GM18873 (cell line): ENCODE data around the gene PRSS16.
"Not testable (repeated sequence)": the region's sequence is repeated elsewhere in the genome, so short reads cannot be mapped to it uniquely, and the experiment has no call there.

Experiments
- ATAC-seq: cut with Tn5 transposase; IDR thresholded peaks from one replicate; pipeline ENCODE4 v1.9.1; 2021; ENCODE audit warnings: mild to moderate bottlenecking, moderate library complexity, moderate number of reproducible peaks; ENCODE audit not compliant: unreplicated experiment, low FRiP score

Gene PRSS16, protein sequence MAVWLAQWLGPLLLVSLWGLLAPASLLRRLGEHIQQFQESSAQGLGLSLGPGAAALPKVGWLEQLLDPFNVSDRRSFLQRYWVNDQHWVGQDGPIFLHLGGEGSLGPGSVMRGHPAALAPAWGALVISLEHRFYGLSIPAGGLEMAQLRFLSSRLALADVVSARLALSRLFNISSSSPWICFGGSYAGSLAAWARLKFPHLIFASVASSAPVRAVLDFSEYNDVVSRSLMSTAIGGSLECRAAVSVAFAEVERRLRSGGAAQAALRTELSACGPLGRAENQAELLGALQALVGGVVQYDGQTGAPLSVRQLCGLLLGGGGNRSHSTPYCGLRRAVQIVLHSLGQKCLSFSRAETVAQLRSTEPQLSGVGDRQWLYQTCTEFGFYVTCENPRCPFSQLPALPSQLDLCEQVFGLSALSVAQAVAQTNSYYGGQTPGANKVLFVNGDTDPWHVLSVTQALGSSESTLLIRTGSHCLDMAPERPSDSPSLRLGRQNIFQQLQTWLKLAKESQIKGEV

DNA sequence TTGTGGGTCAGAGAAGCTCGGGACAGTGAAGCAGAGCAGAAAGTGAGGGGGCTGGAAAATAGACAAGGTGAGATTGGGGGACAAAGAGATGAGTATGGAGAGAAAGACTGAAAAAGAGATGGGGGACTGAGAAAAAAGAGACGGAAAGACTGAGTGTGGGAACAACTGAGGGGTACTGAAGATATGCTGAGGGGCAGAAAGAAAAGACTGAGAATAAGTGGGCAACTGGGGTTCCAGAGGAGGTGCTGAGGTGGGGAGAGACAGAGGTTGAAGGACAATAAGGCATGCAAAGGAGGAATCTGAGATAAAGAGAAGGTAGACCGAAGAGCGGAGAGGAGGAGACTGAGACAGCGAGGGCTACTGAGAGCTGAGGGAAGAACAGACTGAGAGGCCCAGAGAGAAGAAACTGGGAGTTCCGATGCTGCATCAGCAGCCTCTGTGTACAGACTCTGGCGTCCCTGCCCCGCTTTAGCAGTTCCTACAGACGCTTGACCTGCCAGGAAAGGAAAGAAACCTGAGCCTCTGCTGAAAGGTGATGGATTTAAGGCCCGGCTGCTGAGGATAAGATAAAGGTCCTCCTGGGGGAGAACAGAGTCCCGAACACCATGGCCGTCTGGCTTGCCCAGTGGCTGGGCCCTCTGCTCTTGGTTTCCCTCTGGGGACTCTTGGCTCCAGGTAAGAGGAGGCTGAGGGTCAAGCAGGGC, at the start of gene PRSS16:
Gene PRSS16, plus strand, starts transcription at position 569 of the 704 bp plus-strand sequence. Its CDS starts 37 bp downstream, at position 606.
- no peak for ATAC-seq

- no peak for ATAC-seq
Observed at GRCh38 chr6:27205375-27206278, 41.9 kb upstream of the PRSS16 start.

DNA sequence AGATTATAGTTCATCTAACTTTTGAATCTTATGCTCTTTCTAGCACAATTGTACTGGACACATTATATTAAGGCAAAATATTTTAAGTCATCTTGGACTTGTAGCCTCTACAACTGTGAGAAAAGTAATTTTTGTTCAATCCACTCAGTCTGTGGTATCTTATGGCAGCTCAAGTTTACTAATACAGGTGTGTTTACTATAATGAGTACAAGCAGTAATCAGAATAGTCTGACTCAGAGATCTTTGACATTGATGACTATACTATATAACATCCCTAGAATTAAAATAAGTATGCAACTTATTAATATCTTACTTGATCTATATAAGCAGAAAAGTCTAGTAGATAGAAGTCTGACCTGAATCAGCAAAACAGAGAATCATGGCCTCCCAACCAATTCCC, 40.7 kb upstream of the PRSS16 start:
- ATAC-seq = no peak

- no peak for ATAC-seq
Observed at GRCh38 chr6:27208042-27208441, 39.5 kb upstream of the PRSS16 start.

DNA sequence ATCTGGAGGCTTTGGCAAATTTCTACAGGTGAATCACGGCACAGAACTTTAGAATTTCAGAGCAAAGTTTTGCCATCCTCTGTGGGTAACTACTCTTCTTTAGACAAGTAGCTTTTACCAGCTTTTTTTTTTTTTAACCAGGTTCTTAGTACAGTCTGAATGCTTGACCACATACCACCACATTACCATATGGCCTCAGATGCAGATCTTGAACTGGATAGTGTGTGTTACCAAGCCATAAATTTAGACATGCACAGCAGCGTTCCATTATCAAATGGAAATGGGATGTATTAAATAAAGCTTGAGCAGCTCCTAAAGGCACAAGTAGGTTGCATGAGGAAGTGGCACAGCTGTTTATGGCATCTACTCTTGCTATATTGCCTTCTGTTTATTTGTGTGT, 38.3 kb upstream of the PRSS16 start:
- ATAC-seq = no peak

DNA sequence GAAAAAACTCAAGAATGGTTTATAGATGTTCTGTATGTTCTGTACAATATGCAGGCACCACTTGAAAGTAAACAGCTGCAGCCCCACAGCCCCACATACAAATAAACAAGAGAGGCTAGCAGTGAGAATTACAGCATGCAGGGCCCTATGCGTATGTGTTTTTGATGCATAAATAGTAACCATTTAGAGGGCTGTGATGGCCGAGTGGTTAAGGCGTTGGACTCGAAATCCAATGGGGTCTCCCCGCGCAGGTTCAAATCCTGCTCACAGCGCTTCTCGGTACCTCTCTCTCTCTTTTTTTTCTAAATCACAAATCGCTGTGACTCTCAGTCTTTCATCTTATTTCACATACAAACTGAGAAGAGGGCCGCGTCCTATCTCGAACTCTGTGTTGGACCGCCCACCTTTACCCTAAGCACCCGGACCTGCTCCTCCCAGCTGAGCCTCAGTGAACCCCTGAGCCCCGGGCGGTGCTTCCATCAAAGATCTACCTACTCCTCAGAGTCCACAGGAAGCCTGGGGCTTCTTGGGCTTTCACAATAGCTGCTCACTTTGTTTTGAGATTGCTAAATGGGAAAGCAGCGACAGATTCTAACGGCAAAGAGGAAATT, 37.7 kb upstream of the PRSS16 start:
- ATAC-seq = no peak

DNA sequence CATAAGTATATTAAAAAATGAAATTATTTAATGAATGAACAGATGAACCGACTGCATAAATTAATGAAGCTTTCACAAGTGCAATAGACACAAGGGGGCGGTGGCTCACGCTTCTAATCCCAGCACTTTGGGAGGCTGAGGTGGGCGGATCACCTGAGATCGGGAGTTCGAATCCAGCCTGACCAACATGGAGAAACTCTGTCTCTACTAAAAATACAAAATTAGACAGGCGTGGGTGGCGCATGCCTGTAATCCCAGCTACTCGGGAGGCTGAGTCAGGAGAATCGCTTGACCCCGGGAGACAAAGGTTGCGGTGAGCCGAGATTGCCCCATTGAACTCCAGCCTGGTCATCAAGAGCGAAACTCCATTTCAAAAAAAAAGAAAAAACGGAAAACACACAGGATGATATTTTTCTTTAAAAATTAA, 34.4 kb upstream of the PRSS16 start:
- not testable (repeated sequence) for ATAC-seq

- ATAC-seq = no peak
Observed at GRCh38 chr6:27213544-27214125, 33.9 kb upstream of the PRSS16 start.

DNA sequence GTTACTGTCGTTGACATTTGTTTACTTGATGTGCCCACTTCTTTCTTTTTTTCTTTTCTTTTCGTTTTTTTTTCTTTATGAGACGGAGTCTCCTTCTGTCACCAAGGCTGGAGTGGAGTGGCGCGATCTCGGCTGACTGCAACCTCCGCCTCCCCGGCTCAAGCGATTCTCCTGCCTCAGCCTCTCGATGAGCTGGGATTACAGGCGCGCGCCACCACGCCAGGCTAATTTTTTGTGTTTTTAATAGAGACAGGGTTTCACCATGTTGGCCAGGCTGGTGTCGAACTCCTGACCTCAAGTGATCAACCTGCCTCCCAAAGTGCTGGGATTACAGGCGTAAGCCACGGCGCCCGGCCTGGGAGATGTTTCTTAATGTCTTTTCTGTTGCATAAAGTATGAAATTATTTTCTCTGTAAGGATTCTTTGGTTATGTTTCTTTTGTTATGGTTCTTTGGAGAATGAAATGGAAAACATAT, 33.3 kb upstream of the PRSS16 start:
- ATAC-seq = no peak

- ATAC-seq = no peak
Observed at GRCh38 chr6:27216874-27217273, 30.6 kb upstream of the PRSS16 start.

DNA sequence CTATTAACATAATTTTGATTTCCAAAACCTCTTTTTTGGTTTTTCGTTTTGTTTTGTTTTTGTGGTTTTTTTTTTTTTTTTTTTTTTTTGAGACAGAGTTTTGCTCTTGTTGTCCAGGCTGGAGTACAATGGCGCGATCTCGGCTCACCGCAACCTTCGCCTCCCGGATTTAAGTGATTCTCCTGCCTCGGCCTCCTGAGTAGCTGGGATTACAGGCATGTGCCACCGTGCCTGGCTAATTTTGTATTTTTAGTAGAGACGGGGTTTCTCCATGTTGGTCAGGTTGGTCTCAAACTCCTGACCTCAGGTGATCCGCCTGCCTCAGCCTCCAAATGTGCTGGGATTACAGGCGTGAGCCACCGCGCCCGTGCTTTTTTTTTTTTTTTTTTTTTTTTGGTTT, 24.5 kb upstream of the PRSS16 start:
- not testable (repeated sequence) for ATAC-seq

DNA sequence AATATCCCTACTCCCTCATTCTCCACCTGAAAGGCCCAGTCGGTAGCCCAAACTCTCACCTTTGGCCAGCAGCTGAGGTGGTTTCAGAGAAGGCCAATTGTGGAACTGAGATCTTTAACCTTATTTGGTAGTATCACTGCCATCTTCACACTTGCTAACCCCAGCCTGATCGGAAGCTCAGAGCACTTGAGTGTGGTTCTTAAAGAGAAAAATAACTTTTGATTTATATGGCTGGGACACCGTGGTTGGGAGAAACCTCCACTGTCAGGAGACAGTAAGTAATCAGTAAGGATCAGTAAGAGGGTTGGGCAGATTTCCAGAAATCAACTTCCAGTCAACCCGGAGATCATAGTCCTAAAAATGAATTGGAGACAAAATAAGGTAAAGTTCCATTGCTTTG, 22.8 kb upstream of the PRSS16 start:
- no peak for ATAC-seq

- ATAC-seq = no peak
Observed at GRCh38 chr6:27228963-27229477, 18.5 kb upstream of the PRSS16 start.

GRCh38 chr6:27230758-27231111, 16.8 kb upstream of the PRSS16 start:
- ATAC-seq = no peak

GRCh38 chr6:27234576-27234975, 12.9 kb upstream of the PRSS16 start:
- ATAC-seq = no peak

- ATAC-seq = no peak
Observed at GRCh38 chr6:27237089-27237803, 10.3 kb upstream of the PRSS16 start.

DNA sequence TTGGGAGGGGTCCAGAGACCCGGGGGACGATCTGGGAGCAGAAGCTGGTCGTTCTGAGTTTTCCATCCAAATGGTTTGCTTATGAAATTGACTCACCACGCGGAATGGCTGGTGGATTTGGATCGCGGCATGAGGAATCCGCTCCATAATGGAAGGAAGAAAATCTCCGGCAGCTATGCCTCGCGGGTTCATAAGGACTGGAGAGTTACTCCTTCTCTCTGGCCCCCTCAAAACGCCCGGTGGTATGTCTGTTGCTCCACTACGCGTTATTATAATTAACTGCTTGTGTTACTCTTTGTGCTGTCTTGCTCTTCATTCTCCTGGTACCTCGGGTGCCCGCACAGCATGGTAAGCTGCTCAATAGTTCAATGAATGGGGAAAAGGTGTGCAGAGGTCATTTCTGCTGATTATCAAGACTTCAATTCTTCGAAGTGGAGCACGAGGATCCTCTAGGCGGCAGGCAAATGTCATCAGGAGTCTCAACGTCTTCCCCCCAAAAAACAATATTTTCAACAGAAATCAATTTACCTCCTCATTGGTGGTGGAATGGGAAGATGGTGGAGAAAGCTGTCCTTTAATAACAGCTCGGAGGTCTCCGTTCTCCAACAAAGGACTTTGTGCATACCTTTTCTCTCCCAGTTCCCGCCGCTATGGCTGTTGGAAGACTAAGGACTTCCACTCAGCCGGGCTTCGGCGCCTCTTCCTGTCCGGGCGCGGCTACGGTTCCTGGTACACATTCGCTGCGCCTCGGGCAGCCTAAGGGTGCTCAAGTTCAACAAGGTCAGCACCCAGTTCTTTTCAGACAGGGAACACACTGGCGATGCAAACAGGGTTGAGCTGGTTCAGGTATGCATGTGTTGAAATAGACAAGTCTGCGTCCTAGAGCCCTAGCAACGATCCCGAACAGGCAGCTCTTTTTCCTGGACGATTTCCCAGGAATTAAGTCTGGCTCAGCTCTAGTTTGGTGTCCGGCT, 9.2 kb upstream of the PRSS16 start:
- no peak for ATAC-seq

DNA sequence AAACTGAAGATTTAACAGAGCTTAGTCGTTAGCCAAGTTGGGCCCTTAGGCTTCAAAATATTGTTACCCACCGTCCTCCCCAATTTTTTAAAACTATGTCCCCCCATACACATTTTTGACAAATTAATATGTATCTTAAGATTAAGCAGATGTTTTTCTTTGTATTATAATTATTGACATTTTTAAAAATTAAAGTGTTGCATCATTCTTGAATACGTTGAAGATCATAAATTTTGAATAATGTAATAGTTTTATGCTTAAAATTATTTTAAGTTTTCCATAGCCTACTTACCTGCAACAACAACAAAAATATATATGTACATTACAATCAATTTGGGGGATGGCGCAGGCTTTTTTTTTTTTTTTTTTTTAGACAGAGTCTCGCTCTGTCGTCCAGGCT, 8.2 kb upstream of the PRSS16 start:
- ATAC-seq = no peak
